H1 (cell line): ENCODE results near the gene AIPL1. TPM values are rescaled to one million over a fixed set of nuclear protein-coding genes. Genes with fewer than 3 reads are reported as not detected.

ENCODE experiments used
- CHD1 ChIP-seq: IDR thresholded peaks from 2 replicates; pipeline ENCODE4 v1.6.1; 2012; ENCODE audit warnings: low read depth, low read length, improper control_type of control experiment
- KDM1A ChIP-seq: fragments of 200-600, 300-600 bp; sonication (generic); IDR thresholded peaks from 2 replicates; pipeline ENCODE4 v1.7.1; 2016; ENCODE audit warnings: mild to moderate bottlenecking, low read length, borderline replicate concordance
- YY1 ChIP-seq: IDR thresholded peaks from 2 replicates; pipeline ENCODE4 v1.6.1; 2011; ENCODE audit warnings: low read depth, mild to moderate bottlenecking, low read length
- polyA plus RNA-seq, 7 experiments: library from polyadenylated mRNA; depleted of rRNA in 3 of 7; stranded (reverse) in 5 of 7; unstranded in 2 of 7; fragments of >200 nt in 5 of 7; fragments of 200-250 nt in 2 of 7; gene quantifications; 1 replicate in 5 of 7; 2 replicates in 1 of 7; 4 replicates in 1 of 7; pipeline versions ENCODE4 v1.2.1 to v1.2.3, GENCODE V29; 2011 to 2013; ENCODE audit warnings: missing spikeins in 2 of 7, mixed read lengths in 2 of 7
- total RNA-seq: library from RNA; stranded (reverse); fragmentation: NEBNext Ultra II Directional; extraction: Animal tissue kit (Norgen Biotek cat#: 25700); gene quantifications from 2 replicates; pipeline ENCODE4 v1.2.1, GENCODE V29; 2021
- TF ChIP-seq, protein P1 (sequence below): IDR thresholded peaks from 2 replicates; pipeline ENCODE4 v1.6.1; 2012; ENCODE audit warnings: inconsistent platforms

The AIPL1 gene
- total and polyA plus RNA-seq, 2 of the 8 experiments (the other 6 are each of a cell fraction or from before 2014, with no cell fraction given) = 0.56 to 0.71 TPM

DNA sequence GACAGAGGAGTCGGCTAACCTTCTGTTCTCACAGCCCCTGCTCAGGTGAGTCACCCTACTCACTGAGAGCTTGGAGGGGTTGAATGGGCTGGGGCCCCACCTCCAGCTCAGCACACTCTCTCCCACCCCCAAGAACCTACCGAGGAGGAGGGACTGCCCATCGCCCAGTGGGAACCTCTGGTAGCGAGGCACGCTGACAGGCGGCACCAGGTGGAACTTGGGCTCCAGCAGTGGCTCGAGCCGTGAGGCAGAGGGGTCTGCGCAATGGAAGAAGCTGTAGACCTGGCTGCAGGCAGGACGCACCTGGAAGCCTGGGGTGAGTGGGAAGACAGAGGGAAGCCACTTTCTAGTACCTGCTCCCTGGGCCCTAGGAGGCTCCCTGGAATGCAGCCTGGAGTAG, 37.6 kb upstream of the AIPL1 start (continued):
- TF ChIP-seq, protein P1, sequence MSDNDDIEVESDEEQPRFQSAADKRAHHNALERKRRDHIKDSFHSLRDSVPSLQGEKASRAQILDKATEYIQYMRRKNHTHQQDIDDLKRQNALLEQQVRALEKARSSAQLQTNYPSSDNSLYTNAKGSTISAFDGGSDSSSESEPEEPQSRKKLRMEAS = no peak
- no peak for TF ChIP-seq YY1
- TF ChIP-seq CHD1 = no peak
- TF ChIP-seq KDM1A = no peak
